ENCODE results near the gene UBQLN1.
"Not testable (repeated sequence)": the region's sequence is repeated elsewhere in the genome, so short reads cannot be mapped to it uniquely, and the experiment has no call there.

Gene UBQLN1

GRCh38 chr9:83707768-83708514 is at the start of gene UBQLN1:
Gene UBQLN1, minus strand, starts transcription at chr9:83707958. Its CDS starts 279 bp downstream, at chr9:83707679.
- DNase-seq (ENCODE audit: low spot score) = peak; percentile 87

- DNase-seq (ENCODE audit: low spot score) = no peak
These were observed 46.7 kb upstream of the UBQLN1 start for GRCh38 chr9:83754383-83754977.

DNA sequence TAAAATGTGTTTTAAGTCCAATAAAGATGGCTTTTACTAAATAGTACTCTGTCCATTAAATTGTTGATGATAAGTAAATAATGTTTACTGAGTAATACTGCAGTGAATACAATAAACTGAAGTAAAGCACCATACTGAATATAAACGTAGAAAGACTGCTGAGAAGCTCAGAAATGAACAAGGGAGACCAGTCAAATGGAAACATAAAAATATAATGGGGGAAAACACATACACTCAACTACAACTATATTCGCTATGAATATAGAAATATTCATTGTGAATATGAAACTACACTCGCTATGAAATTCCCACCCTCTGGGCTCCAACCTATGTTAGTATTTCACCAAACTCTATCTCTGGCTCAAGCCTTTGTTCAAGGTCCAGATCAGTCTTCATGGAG is 41.9 kb upstream of the UBQLN1 start:
- no peak for DNase-seq (ENCODE audit: low spot score)

GRCh38 chr9:83744206-83744605 is 36.4 kb upstream of the UBQLN1 start:
- no peak for DNase-seq (ENCODE audit: low spot score)

DNA sequence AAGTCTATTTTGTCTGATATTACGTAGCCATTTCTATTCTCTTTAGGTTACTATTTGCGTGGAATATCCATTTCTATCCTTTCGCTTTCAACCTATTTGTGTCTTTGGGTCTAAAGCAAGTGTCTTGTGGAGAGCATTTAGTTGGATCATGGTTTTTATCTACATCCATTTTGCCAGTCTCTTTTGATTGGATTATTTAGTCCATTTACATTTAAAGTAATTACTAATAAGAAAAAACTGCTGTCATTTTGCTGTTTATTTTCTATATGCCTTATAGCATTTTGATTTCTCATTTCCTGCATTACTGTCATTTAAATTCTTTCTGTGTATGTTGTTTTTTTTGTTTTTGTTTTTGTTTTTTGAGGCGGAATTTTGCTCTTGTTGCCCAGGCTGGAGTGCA is 26.0 kb upstream of the UBQLN1 start:
- no peak for DNase-seq (ENCODE audit: low spot score)

GRCh38 chr9:83728591-83729368 is 21.0 kb upstream of the UBQLN1 start:
- not testable (repeated sequence) for DNase-seq (ENCODE audit: low spot score)

- DNase-seq (ENCODE audit: low spot score) = no peak
These were observed 16.7 kb upstream of the UBQLN1 start for GRCh38 chr9:83724436-83724835.

DNA sequence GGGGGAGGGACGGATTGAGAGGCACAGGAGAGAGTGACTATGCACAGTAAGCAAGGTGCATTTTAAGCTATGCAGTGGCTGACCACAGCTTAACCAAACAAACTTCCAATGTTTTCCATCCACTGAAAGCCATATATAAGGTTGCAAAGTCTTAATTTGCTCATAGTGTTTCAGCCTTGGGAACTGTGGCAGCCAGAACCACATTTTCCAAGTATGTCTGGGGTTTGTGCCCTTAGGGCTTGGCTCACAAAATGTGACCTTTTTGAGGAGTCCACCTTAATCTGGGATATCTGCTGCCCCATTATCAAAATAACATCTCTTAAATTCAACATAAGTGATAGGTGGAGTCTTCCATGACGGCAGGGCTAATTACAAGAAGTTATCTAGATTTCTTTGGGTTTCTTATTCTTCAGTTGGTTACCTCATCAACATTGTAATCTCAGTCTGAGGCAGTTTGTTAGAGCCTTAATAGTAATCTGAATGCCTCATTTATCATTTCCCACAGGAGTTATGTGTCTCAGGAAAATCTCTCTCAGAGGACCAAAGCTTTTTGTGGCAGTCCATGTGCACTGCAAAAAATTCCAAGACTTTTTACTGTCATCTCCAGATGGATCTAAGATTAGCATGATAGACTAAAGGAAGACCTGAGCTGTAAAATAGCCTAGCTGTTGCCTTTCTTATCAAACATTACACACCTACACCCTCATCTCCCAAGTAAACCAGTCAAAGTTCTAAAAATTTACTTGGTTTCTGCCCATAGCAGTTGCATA is 15.2 kb upstream of the UBQLN1 start:
- no peak for DNase-seq (ENCODE audit: low spot score)

DNA sequence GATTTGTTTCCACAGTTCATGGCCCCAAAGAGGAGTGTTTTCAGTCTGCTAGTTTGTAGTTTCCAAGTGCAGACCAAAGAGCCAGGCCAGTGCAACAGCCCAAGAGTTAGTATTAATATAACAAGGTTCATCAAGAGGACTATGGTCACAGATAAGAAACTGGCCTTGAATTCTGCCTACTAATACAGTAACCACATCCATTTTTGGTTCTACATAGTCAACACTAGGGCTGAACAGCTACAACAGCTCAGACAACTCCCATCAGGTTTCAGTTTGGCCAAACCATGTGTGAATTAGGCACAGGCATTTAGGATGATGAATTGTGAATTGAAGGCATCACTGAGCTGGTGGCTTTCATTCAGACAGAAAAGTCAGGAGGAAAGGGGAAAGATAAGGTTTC is 13.8 kb upstream of the UBQLN1 start:
- DNase-seq (ENCODE audit: low spot score) = no peak

DNA sequence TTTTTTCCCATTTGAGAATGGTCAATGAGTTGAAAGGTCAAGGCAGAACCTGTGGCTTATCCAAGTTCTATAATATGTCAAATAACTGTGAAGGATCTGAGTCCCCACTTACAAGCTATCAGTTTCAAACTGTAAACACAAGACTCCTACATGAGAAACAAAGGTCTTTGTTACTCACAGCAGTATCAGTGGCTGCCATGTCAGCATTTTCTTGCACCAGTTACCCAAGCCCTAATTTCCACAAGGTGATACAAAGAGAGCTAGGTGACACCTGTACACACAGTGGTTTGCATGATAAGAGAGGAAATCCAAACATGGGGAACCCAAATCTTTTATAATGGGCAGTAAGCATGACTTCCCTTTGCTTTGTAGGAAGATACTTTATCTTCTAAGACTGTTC is 8.0 kb upstream of the UBQLN1 start:
- DNase-seq (ENCODE audit: low spot score) = no peak

DNA sequence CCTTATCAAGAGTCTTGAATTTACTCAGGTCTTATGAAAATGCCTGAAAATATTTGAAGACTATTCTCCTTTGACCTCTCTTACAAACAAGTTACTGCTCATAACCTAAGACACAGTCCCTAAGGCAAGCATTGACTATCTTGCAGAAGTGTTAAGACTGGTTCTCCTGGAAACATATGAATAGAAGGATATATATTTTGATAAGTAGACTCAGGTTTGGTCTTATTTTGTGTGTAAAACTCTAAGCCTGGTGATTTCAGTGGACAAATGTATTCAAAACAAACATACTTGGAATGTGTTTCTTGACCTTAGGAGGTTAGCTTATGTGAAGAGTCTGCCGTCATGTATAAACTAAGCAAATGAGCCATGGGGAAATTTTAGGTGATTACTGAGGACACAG is 7.5 kb upstream of the UBQLN1 start:
- DNase-seq (ENCODE audit: low spot score) = no peak

DNA sequence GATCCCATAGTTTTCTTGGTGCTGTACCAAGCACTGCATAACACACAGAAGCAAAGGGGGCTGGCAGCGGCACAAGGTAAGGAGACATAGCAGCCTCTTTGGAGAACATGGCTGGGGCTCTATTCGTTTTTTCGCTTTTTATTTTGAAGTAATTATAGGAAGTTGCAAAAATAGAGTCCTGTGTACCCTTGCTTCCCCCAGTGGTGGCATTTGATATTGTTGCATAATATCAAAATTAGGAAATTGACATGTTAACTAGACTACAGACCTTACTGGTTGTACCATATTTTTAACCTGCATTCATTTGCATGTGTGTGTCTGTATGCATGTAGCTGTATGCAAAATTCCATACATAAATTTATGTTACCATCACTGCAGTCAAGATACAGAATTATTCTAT is 6.6 kb upstream of the UBQLN1 start:
- no peak for DNase-seq (ENCODE audit: low spot score)

GRCh38 chr9:83708515-83709158 is 879 bp upstream of the UBQLN1 start:
- peak; percentile 49 for DNase-seq (ENCODE audit: low spot score)

GRCh38 chr9:83707518-83707767 is 315 bp downstream of the UBQLN1 start:
- DNase-seq (ENCODE audit: low spot score) = no peak

- DNase-seq (ENCODE audit: low spot score) = peak; percentile 38
These were observed 861 bp downstream of the UBQLN1 start for GRCh38 chr9:83706676-83707517.

DNA sequence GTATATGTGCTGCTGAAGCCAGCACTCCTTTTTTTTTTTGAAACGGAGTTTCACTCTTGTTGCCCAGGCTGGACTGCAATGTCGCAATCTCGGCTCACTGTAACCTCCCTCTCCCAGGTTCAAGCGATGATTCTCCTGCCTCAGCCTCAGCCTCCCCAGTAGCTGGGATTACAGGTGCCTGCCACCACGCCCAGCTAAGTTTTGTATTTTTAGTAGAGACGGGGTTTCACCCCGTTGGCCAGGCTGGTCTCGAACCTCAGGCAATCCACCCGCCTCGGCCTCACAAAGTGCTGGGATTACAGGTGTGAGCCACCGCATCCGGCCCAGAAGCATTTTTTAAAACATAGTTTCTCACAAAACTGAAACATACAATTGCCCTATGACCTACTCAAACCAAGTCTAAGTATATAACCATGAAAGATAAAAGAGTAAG is 2.5 kb downstream of the UBQLN1 start:
- not testable (repeated sequence) for DNase-seq (ENCODE audit: low spot score)

- DNase-seq (ENCODE audit: low spot score) = no peak
These were observed 6.0 kb downstream of the UBQLN1 start for GRCh38 chr9:83701769-83702168.

GRCh38 chr9:83701286-83701685 is 6.5 kb downstream of the UBQLN1 start:
- no peak for DNase-seq (ENCODE audit: low spot score)

DNA sequence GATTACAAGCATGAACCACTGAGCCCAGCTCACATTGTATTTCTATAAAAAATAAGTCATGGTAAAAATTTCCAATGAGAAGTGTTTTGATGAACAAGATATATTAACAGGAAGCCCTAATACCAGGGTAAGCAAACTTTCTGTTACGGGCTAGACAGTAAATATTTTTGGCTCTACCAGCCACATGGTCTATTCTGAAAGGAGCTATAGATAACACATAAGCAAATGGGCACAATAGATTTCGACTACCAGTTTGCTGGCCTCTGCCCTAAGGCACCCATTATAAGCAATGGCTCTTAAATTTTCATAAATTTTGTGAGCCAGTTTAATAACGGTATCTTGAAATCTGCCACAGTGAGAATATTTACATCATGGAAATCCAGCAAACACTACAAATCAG is 8.1 kb downstream of the UBQLN1 start:
- DNase-seq (ENCODE audit: low spot score) = no peak

- DNase-seq (ENCODE audit: low spot score) = no peak
These were observed 8.7 kb downstream of the UBQLN1 start for GRCh38 chr9:83698976-83699585.

DNA sequence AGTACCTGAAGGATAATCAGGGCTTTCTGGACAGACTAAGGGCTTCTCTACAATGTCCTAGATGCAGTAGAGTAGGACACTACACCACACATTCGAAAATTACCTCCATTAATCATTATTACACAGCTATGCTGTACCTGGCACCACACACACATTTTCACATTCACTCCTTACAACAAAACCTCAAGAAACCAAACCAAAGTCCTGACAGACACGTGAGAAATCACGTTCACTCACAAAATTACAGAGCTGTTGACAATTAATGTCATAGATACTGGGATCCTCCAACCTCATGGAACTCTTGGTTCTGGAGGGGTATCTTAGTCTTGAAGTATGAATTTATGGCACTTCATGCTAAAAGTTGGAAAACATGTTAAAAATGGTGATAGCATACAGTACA is 16.3 kb downstream of the UBQLN1 start:
- no peak for DNase-seq (ENCODE audit: low spot score)
